Epithelial cell of proximal tubule (primary cell): ENCODE results near the gene PFKP. TPM values are rescaled to one million over a fixed set of nuclear protein-coding genes. Genes with fewer than 3 reads are reported as not detected.

Experiments used
- DNase-seq: peaks from one replicate; pipeline ENCODE4 v3.0.0-alpha.2; 2011; ENCODE audit warnings: low read depth
- H3K4me3 ChIP-seq: 2 replicates; pipeline ENCODE4 v1.5.1; 2011; ENCODE audit warnings: low read depth, mild to moderate bottlenecking, low read length
- total RNA-seq: library from RNA; depleted of rRNA; stranded (reverse); fragments of >200 nt; gene quantifications from 2 replicates; pipeline ENCODE4 v1.2.3, GENCODE V29; 2015
- TF ChIP-seq, protein P1 (sequence below): conservative IDR thresholded peaks from 2 replicates; pipeline ENCODE4 v1.5.1; 2012; ENCODE audit warnings: low read depth, mild to moderate bottlenecking, low read length

Gene PFKP
- total RNA-seq, 1 donor from 2014 or later, result 402 TPM

DNA sequence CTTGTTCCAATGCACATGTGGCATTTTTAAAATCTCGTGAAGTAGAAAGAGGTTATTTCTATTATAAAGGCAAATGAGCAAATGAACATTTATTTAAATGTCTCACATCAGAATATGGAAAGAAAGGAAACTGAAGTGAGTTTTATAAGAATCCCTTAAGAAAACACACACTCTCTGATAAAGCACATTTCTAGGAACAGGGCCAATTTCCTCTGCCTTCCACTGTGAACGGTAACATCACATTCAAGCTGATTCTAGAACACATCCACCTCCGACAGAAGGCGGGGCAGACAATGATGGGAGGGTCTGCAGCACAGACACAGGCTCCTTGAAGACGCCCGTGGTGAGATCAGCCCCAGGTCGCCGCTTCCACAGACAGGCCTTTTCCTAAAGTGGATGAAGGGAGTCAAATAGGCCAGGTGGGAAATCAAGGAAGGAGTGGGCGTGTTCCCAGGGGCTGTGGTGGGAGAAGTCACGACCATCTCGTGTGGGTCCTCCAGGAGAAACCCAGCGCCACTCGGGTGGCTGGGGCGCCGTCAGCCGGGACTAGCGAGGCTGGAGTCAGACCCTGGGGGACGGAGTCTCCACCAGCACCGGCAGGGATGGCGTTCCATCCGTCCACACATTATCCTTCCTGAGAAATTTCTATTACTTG is 74.1 kb downstream of the PFKP start:
- DNase-seq, result no peak
- H3K4me3 ChIP-seq, result no peak overlapping the region
- TF ChIP-seq, protein P1, sequence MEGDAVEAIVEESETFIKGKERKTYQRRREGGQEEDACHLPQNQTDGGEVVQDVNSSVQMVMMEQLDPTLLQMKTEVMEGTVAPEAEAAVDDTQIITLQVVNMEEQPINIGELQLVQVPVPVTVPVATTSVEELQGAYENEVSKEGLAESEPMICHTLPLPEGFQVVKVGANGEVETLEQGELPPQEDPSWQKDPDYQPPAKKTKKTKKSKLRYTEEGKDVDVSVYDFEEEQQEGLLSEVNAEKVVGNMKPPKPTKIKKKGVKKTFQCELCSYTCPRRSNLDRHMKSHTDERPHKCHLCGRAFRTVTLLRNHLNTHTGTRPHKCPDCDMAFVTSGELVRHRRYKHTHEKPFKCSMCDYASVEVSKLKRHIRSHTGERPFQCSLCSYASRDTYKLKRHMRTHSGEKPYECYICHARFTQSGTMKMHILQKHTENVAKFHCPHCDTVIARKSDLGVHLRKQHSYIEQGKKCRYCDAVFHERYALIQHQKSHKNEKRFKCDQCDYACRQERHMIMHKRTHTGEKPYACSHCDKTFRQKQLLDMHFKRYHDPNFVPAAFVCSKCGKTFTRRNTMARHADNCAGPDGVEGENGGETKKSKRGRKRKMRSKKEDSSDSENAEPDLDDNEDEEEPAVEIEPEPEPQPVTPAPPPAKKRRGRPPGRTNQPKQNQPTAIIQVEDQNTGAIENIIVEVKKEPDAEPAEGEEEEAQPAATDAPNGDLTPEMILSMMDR, result no peak

DNA sequence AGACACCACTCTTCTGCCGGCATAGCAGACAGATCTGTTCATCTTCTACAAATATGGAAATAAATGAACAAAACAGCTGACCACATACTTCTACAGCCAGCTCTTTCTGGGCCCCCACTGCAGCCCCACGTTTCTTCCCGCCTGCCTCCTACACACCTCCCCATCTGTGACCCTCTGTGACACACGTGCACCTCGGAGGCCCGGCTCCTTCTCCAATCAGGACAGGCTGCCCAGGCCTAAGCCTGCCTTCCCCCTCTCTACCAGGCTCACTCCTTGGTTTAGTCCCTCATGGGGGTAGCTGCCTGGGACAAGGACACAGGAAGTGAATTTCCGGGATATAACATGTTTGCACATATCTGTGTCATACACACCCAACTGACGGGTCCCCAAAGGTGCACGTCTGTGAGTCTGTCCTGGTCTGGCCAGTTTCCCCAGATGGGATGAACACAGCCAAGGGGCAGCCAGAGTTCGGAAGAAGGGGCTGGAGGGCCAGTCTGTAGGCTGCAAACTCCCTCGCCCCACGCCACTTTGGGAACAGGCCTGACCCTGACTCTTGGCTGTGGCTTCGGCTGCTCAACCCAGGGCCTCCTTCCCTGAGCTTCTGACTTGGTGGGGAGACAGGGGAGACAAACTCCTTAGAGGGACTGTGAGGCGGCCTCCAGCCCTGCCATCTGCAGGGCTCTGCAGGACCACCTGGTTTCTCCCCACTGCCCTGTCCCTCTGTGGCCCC is 75.0 kb downstream of the PFKP start:
- TF ChIP-seq, protein P1, result no peak

DNA sequence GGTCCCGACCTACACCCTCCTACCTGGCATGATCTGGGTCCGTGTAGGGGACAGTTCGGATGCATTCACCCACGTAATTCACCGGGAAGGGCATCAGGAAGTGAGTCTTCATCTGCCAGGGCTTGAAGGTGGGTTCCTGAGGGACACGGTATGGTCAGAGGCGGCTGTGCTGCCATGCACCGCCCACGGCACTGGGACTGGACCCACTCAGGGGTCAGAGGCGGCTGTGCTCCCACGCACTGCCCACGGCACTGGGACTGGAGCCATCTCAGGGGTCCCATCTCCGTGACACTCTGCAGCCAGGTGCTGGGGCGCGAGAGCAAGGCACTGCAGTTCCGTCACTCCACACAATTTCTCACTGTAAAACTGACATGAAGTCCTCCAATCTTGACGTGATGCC is 76.0 kb downstream of the PFKP start:
- TF ChIP-seq, protein P1, result no peak
- no peak for DNase-seq
- H3K4me3 ChIP-seq, result no peak overlapping the region

More for the DNA sequence above, 75.0 kb downstream of the PFKP start:
- DNase-seq, result no peak
- no peak overlapping the region for H3K4me3 ChIP-seq

DNA sequence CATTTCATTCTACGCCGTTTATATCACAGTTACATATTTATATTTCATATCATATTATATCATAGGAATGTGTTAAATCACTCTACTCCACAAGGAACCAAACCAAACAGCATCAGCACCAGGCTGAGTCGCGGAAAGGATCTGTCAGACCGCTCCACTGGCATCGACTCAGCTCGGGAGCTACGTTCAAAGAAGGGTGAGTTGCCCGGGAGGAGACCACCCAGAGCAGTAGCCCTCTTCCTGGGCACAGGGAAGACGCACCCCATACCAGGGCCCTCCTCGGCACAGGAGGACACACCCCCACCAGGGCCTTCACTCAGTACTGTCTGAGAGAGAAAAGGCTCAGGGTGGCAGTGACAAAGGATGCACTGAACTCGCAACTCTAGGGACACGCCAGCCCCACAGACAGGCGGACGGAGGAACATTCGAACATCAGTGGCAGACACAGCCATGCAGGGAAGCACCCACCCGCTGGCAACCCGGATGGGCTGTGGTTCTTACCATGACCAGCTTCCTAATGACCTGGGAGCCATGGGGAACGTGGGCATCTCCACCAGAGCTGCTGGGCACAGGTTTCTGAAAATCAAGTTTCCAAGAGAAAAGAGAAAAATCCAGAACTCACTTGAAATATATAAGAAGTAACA is 76.6 kb downstream of the PFKP start:
- TF ChIP-seq, protein P1, result no peak
- DNase-seq, result no peak
- H3K4me3 ChIP-seq, result no peak overlapping the region

DNA sequence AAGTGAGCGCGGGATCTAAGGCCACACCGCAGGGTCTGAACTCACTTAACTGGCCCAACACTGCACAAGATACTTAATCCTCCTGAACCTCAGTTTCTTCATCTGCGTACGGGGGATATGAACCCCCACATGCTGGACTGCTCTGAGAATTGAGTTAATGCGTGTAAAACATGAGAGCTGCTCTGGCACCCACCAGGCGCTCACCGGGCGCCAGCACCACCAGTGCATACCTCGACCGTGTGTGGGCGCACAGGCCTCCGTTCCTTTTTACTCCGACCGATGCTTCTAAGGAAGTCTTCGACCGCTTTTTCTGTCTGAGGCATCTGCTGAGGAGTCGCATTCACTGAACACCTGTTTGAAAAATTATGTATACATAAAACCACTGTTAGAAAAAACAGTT is 78.0 kb downstream of the PFKP start:
- no peak overlapping the region for H3K4me3 ChIP-seq
- TF ChIP-seq, protein P1, result no peak
- no peak for DNase-seq

DNA sequence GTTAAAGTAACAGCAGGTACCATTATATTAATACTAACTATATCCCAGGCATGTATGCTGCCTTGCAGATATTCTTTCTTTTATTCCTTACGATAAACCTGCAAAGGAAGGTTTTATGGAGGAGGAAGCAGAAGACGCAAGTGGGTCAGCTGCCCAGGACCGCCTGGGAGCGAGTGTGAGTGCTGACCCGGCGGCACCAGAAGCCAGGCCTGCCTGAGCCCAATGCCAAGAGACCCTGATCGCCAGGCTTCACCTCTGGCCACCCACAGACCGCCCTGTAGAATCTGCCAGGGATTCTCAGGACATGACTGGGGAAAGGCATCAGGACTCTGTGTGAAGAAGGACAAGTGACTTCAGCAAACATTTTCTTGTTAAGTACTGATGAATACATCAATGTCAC is 78.9 kb downstream of the PFKP start:
- H3K4me3 ChIP-seq, result no peak overlapping the region
- TF ChIP-seq, protein P1, result no peak
- no peak for DNase-seq
